Fibroblast of lung (primary cell): Measurements from ENCODE around the gene PRR19. TPM values are rescaled to one million over a fixed set of nuclear protein-coding genes. Genes with fewer than 3 reads are reported as not detected.

ENCODE experiments used
- DNase-seq, 2 donors: peaks; one replicate each; pipeline versions ENCODE4 v3.0.0 to v3.0.0-alpha.2; 2010; ENCODE audit warnings: low read depth in 2 of 2
- H2AFZ ChIP-seq: 2 replicates; pipeline ENCODE4 v1.5.1; 2012; ENCODE audit warnings: low read length, control low read depth, inconsistent platforms
- H3K27ac ChIP-seq: 2 replicates; pipeline ENCODE4 v1.5.1; 2011; ENCODE audit warnings: low read length, control low read depth; ENCODE audit not compliant: insufficient read depth
- H3K27me3 ChIP-seq: 2 replicates; pipeline ENCODE4 v1.5.1; 2011; ENCODE audit warnings: mild to moderate bottlenecking, low read length; ENCODE audit not compliant: control insufficient read depth, insufficient read depth
- H3K36me3 ChIP-seq: 2 replicates; pipeline ENCODE4 v1.5.1; 2011; ENCODE audit warnings: low read length; ENCODE audit not compliant: control insufficient read depth, insufficient read depth
- H3K4me1 ChIP-seq: 2 replicates; pipeline ENCODE4 v1.5.1; 2011; ENCODE audit warnings: low read length; ENCODE audit not compliant: control insufficient read depth, insufficient read depth; ENCODE audit errors: extremely low read depth
- H3K4me2 ChIP-seq: 2 replicates; pipeline ENCODE4 v1.5.1; 2011; ENCODE audit warnings: low read length, control low read depth; ENCODE audit not compliant: insufficient read depth; ENCODE audit errors: extremely low read depth
- H3K4me3 ChIP-seq, 4 experiments: fragments of 200-600 bp in 1 of 4; sonication (generic) in 1 of 4; replicated peaks in 1 of 4; 2 replicates each; pipeline ENCODE4 v1.5.1; 2011 to 2016; ENCODE audit warnings: low read length in 4 of 4, low read depth in 3 of 4, mild to moderate bottlenecking in 3 of 4, control low read depth in 2 of 4, inconsistent platforms in 1 of 4, mixed read lengths in 1 of 4; ENCODE audit not compliant: insufficient read depth in 1 of 4; ENCODE audit errors: control extremely low read depth in 1 of 4
- H3K79me2 ChIP-seq: 2 replicates; pipeline ENCODE4 v1.5.1; 2012; ENCODE audit warnings: mild to moderate bottlenecking, low read length, inconsistent platforms; ENCODE audit not compliant: control insufficient read depth, insufficient read depth
- H3K9ac ChIP-seq: 2 replicates; pipeline ENCODE4 v1.5.1; 2011; ENCODE audit warnings: mild to moderate bottlenecking, low read length, control low read depth; ENCODE audit not compliant: insufficient read depth
- H3K9me3 ChIP-seq: 2 replicates; pipeline ENCODE4 v1.5.1; 2012; ENCODE audit warnings: low read depth, low read length; ENCODE audit not compliant: control insufficient read depth, insufficient read depth
- H4K20me1 ChIP-seq: 2 replicates; pipeline ENCODE4 v1.5.1; 2011; ENCODE audit warnings: low read length; ENCODE audit not compliant: control insufficient read depth, insufficient read depth; ENCODE audit errors: extremely low read depth
- EZH2 ChIP-seq: IDR thresholded peaks from 2 replicates; pipeline ENCODE4 v1.5.1; 2012; ENCODE audit warnings: low read length, control low read depth, mild to moderate bottlenecking; ENCODE audit errors: missing control alignments
- polyA plus RNA-seq, 2 donors: library from polyadenylated mRNA; depleted of rRNA in 1 of 2; stranded (reverse) in 1 of 2; unstranded in 1 of 2; fragments of >200 nt; gene quantifications; 2 replicates each; pipeline ENCODE4 v1.2.1, GENCODE V29; 2011 to 2012; ENCODE audit warnings: missing spikeins in 1 of 2
- total RNA-seq: library from RNA; depleted of rRNA; stranded (reverse); fragments of >200 nt; gene quantifications from 2 replicates; pipeline ENCODE4 v1.2.1, GENCODE V29; 2014
- TF ChIP-seq, protein P1 (sequence below), 2 donors: IDR thresholded peaks in 1 of 2; conservative IDR thresholded peaks in 1 of 2; 1 replicate in 1 of 2; 2 replicates in 1 of 2; pipeline ENCODE4 v1.5.1; 2011 to 2012; ENCODE audit warnings: low read length in 2 of 2, control low read depth in 1 of 2, inconsistent platforms in 1 of 2, low read depth in 1 of 2, mild to moderate bottlenecking in 1 of 2

PRR19 gene
- total and polyA plus RNA-seq, 2 donors (not counting 1 experiment from before 2014, with no cell fraction given) = 0.17 to 0.39 TPM

DNA sequence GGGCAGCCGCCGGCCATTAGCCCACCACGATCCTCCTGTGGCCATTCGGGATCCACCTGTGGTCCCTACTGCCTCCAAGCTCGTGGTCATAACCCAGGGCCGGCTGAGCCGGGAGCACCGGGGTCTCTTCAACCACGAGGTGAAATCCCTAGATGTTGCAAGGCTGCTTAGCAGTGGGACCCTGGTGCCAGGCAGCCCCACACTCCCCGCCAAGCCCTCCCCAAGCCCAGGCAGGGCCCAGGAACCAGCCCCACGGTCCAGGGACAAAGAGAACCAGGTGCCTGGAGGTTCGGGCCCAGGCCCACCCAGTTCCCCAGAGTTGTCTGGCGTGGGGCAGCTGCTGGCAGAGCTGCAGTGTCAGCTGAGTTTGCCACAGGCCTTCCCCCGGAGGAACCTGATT is 7.8 kb downstream of the PRR19 start:
- no peak overlapping the region for H3K4me2 ChIP-seq
- no peak for DNase-seq
- H3K4me3 ChIP-seq = no peak overlapping the region
- H3K9ac ChIP-seq = no peak overlapping the region
- no peaks in the 10 kb centered on the region for H3K36me3 ChIP-seq
- H3K79me2 ChIP-seq = no peaks in the 10 kb centered on the region
- H3K9me3 ChIP-seq = no peaks in the 10 kb centered on the region
- H3K4me1 ChIP-seq = no peaks in the 10 kb centered on the region
- no peaks in the 10 kb centered on the region for H4K20me1 ChIP-seq
- H3K27ac ChIP-seq = no peak overlapping the region
- no peak overlapping the region for H2AFZ ChIP-seq
- H3K27me3 ChIP-seq = peaks cover 14% of the 10 kb centered on the region
- TF ChIP-seq EZH2 = no peak
- TF ChIP-seq, protein P1, sequence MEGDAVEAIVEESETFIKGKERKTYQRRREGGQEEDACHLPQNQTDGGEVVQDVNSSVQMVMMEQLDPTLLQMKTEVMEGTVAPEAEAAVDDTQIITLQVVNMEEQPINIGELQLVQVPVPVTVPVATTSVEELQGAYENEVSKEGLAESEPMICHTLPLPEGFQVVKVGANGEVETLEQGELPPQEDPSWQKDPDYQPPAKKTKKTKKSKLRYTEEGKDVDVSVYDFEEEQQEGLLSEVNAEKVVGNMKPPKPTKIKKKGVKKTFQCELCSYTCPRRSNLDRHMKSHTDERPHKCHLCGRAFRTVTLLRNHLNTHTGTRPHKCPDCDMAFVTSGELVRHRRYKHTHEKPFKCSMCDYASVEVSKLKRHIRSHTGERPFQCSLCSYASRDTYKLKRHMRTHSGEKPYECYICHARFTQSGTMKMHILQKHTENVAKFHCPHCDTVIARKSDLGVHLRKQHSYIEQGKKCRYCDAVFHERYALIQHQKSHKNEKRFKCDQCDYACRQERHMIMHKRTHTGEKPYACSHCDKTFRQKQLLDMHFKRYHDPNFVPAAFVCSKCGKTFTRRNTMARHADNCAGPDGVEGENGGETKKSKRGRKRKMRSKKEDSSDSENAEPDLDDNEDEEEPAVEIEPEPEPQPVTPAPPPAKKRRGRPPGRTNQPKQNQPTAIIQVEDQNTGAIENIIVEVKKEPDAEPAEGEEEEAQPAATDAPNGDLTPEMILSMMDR (conservative IDR thresholded peaks at IDR 0.05 in 1 of 2, IDR thresholded peaks at IDR 0.05 in 1 of 2; ENCODE audit: low read depth in 1 of 2, low read length in 2 of 2) = no peak

DNA sequence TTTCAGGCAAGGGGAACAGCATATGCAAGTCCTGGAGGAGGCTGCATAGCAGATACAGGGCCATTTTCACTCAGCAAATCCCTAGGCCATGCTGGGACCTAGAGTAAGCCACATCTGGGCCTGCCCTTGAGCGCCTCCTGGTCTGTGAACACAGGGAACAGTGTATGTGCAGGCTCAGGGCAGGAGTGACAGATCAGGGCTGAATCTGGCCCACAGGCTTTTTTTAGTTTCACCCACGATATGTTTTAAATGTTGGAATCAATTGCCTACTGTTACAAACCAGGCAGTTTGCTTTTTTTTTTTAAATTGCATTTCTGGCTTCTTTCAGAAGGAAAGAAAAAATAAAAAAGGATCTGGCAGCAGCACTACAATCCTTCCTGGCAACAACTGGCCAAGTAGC is 9.7 kb downstream of the PRR19 start:
- Histone ChIP-seq H2AFZ (no peak overlapping the region), H3K4me2 (no peak overlapping the region)

DNA sequence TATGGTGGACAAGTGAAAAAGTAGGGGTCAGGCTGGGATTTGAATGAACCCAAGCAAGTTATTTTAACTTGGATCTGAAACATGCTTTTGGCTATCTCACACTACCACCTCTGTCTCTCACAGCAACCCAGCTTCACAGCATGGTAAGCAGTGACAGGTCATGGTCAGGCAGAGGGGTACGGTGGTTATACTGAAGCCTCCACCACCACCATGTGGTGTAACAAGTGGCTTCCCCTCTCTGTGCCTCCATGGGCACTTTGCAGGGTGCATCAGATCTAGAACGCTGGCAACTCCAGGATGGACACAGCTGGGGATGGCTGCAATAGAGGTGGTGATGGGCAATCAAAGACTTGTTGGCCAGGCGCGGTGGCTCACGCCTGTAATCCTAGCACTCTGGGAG is 10.4 kb downstream of the PRR19 start:
- H3K27me3 ChIP-seq = peaks cover 16% of the 10 kb centered on the region
- no peaks in the 10 kb centered on the region for H3K79me2 ChIP-seq
- no peak overlapping the region for H3K27ac ChIP-seq
- TF ChIP-seq EZH2 = no peak
- TF ChIP-seq, protein P1 (conservative IDR thresholded peaks at IDR 0.05 in 1 of 2, IDR thresholded peaks at IDR 0.05 in 1 of 2; ENCODE audit: low read depth in 1 of 2, low read length in 2 of 2) = no peak
- H3K9me3 ChIP-seq = no peaks in the 10 kb centered on the region
- no peak overlapping the region for H3K4me3 ChIP-seq
- H3K4me1 ChIP-seq = no peaks in the 10 kb centered on the region
- no peak overlapping the region for H3K9ac ChIP-seq
- H4K20me1 ChIP-seq = no peaks in the 10 kb centered on the region
- no peak overlapping the region for H2AFZ ChIP-seq
- no peak overlapping the region for H3K4me2 ChIP-seq
- no peak for DNase-seq
- H3K36me3 ChIP-seq = no peaks in the 10 kb centered on the region

More for the DNA sequence above, 9.7 kb downstream of the PRR19 start:
- Histone ChIP-seq H3K36me3 (no peaks in the 10 kb centered on the region), H3K27me3 (peaks cover 16% of the 10 kb centered on the region), H3K4me1 (no peaks in the 10 kb centered on the region), H3K4me3 (no peak overlapping the region), H3K9ac (no peak overlapping the region), H3K9me3 (no peaks in the 10 kb centered on the region), H3K79me2 (no peaks in the 10 kb centered on the region), H4K20me1 (no peaks in the 10 kb centered on the region), H3K27ac (no peak overlapping the region)
- no peak for DNase-seq
- no peak for TF ChIP-seq EZH2
- TF ChIP-seq, protein P1 (conservative IDR thresholded peaks at IDR 0.05 in 1 of 2, IDR thresholded peaks at IDR 0.05 in 1 of 2; ENCODE audit: low read depth in 1 of 2, low read length in 2 of 2) = peak in 1 of 2 donors; percentile 4
